Mucosa of rectum (tissue), 2 donors: Measurements from ENCODE around the gene CREG1.
A peak's percentile ranks its signal among the peaks of the same experiment; 100 is the strongest.

ENCODE experiments used
- H3K27ac ChIP-seq, 2 donors: one replicate each; pipeline ENCODE4 v1.7.0; 2013; ENCODE audit warnings: inconsistent platforms in 2 of 2, low read depth in 2 of 2, low read length in 2 of 2
- H3K27me3 ChIP-seq, 2 donors: one replicate each; pipeline ENCODE4 v1.7.0; 2013; ENCODE audit warnings: low read length in 2 of 2; ENCODE audit not compliant: control insufficient read depth in 2 of 2, insufficient read depth in 2 of 2
- H3K36me3 ChIP-seq, 2 donors: one replicate each; pipeline ENCODE4 v1.7.0; 2013; ENCODE audit warnings: low read length in 2 of 2; ENCODE audit not compliant: control insufficient read depth in 2 of 2, insufficient read depth in 2 of 2
- H3K4me1 ChIP-seq, 2 donors: one replicate each; pipeline ENCODE4 v1.7.0; 2013; ENCODE audit warnings: low read length in 2 of 2, mild to moderate bottlenecking in 1 of 2; ENCODE audit not compliant: control insufficient read depth in 2 of 2, insufficient read depth in 2 of 2
- H3K4me3 ChIP-seq, 2 donors: one replicate each; pipeline ENCODE4 v1.7.0; 2013; ENCODE audit warnings: low read length in 2 of 2
- H3K9ac ChIP-seq, 2 donors: one replicate each; pipeline ENCODE4 v1.7.0; 2013; ENCODE audit warnings: low read length in 2 of 2, low read depth in 1 of 2, mild to moderate bottlenecking in 1 of 2
- H3K9me3 ChIP-seq, 2 donors: one replicate each; pipeline ENCODE4 v1.7.0; 2013; ENCODE audit warnings: low read length in 2 of 2; ENCODE audit not compliant: control insufficient read depth in 2 of 2
- donor health status: healthy.
- donor health status: Normal muscosa, but diverticular disease.

The CREG1 gene

GRCh38 chr1:167553136-167554027 lies at the start of gene CREG1:
Gene CREG1 (minus strand): TSS chr1:167553762.
- peak within 1 kb of the TSS; percentile 75 to 86 for H3K4me3 ChIP-seq
- no peaks in the 10 kb centered on the region for H3K36me3 ChIP-seq
- peak within 1 kb of the TSS; percentile 85 to 87 for H3K27ac ChIP-seq
- no peaks in the 10 kb centered on the region for H3K9me3 ChIP-seq
- peaks cover 11 to 17% of the 10 kb centered on the region in 2 donors for H3K4me1 ChIP-seq
- peak within 1 kb of the TSS; percentile 72 to 91 for H3K9ac ChIP-seq
- H3K27me3 ChIP-seq, result no peaks in the 10 kb centered on the region

GRCh38 chr1:167602840-167603239 lies 49.3 kb upstream of the CREG1 start:
- H3K4me1 ChIP-seq, result peaks cover 8 to 23% of the 10 kb centered on the region in 2 donors
- H3K4me3 ChIP-seq, result no peak overlapping the region
- no peak overlapping the region for H3K9ac ChIP-seq
- no peaks in the 10 kb centered on the region for H3K36me3 ChIP-seq
- H3K27me3 ChIP-seq, result no peaks in the 10 kb centered on the region
- H3K27ac ChIP-seq, result no peak overlapping the region
- H3K9me3 ChIP-seq, result peaks cover 2 to 6% of the 10 kb centered on the region in 2 donors

- H3K9me3 ChIP-seq, result no peaks in the 10 kb centered on the region
- H3K36me3 ChIP-seq, result no peaks in the 10 kb centered on the region
- peaks cover 8 to 23% of the 10 kb centered on the region in 2 donors for H3K4me1 ChIP-seq
- no peak overlapping the region for H3K4me3 ChIP-seq
- no peaks in the 10 kb centered on the region for H3K27me3 ChIP-seq
- H3K27ac ChIP-seq, result peak overlapping the region in 1 of 2 donors; percentile 45
- H3K9ac ChIP-seq, result peak overlapping the region in 1 of 2 donors; percentile 21
These were observed 48.2 kb upstream of the CREG1 start for GRCh38 chr1:167601442-167602383.

- Histone ChIP-seq H3K27ac (no peak overlapping the region), H3K9me3 (no peaks in the 10 kb centered on the region)
These were observed 46.5 kb upstream of the CREG1 start for GRCh38 chr1:167599957-167600581.

GRCh38 chr1:167594822-167595221 lies 41.3 kb upstream of the CREG1 start:
- Histone ChIP-seq H3K27me3 (no peaks in the 10 kb centered on the region), H3K4me1 (peaks cover 0 to 2% of the 10 kb centered on the region in 2 donors), H3K27ac (no peak overlapping the region), H3K9me3 (no peaks in the 10 kb centered on the region), H3K4me3 (no peak overlapping the region), H3K9ac (no peak overlapping the region), H3K36me3 (no peaks in the 10 kb centered on the region)

More at GRCh38 chr1:167599957-167600581, 46.5 kb upstream of the CREG1 start:
- Histone ChIP-seq H3K36me3 (no peaks in the 10 kb centered on the region), H3K4me3 (peak overlapping the region; percentile 0 to 2), H3K27me3 (no peaks in the 10 kb centered on the region), H3K4me1 (peaks cover 8 to 23% of the 10 kb centered on the region in 2 donors), H3K9ac (peak overlapping the region in 1 of 2 donors; percentile 17)

- no peaks in the 10 kb centered on the region for H3K27me3 ChIP-seq
- H3K9ac ChIP-seq, result no peak overlapping the region
- no peak overlapping the region for H3K27ac ChIP-seq
- no peaks in the 10 kb centered on the region for H3K36me3 ChIP-seq
- no peaks in the 10 kb centered on the region for H3K4me1 ChIP-seq
- no peak overlapping the region for H3K4me3 ChIP-seq
- no peaks in the 10 kb centered on the region for H3K9me3 ChIP-seq
These were observed 40.3 kb upstream of the CREG1 start for GRCh38 chr1:167593860-167594259.

- Histone ChIP-seq H3K4me1 (no peaks in the 10 kb centered on the region), H3K36me3 (no peaks in the 10 kb centered on the region), H3K27me3 (no peaks in the 10 kb centered on the region), H3K9ac (no peak overlapping the region), H3K4me3 (no peak overlapping the region), H3K9me3 (no peaks in the 10 kb centered on the region), H3K27ac (no peak overlapping the region)
These were observed 38.9 kb upstream of the CREG1 start for GRCh38 chr1:167592475-167592874.

- H3K9ac ChIP-seq, result no peak overlapping the region
- H3K27ac ChIP-seq, result no peak overlapping the region
These were observed 34.8 kb upstream of the CREG1 start for GRCh38 chr1:167588361-167588760.

GRCh38 chr1:167587872-167588271 lies 34.3 kb upstream of the CREG1 start:
- Histone ChIP-seq H3K9me3 (no peaks in the 10 kb centered on the region), H3K27ac (no peak overlapping the region), H3K9ac (no peak overlapping the region), H3K27me3 (no peaks in the 10 kb centered on the region), H3K36me3 (no peaks in the 10 kb centered on the region), H3K4me3 (no peak overlapping the region), H3K4me1 (no peaks in the 10 kb centered on the region)

More at GRCh38 chr1:167588361-167588760, 34.8 kb upstream of the CREG1 start:
- no peaks in the 10 kb centered on the region for H3K36me3 ChIP-seq
- no peak overlapping the region for H3K4me3 ChIP-seq
- no peaks in the 10 kb centered on the region for H3K4me1 ChIP-seq
- H3K27me3 ChIP-seq, result no peaks in the 10 kb centered on the region
- no peaks in the 10 kb centered on the region for H3K9me3 ChIP-seq
